Measurements from ENCODE around the gene PPP4R1.

DNA sequence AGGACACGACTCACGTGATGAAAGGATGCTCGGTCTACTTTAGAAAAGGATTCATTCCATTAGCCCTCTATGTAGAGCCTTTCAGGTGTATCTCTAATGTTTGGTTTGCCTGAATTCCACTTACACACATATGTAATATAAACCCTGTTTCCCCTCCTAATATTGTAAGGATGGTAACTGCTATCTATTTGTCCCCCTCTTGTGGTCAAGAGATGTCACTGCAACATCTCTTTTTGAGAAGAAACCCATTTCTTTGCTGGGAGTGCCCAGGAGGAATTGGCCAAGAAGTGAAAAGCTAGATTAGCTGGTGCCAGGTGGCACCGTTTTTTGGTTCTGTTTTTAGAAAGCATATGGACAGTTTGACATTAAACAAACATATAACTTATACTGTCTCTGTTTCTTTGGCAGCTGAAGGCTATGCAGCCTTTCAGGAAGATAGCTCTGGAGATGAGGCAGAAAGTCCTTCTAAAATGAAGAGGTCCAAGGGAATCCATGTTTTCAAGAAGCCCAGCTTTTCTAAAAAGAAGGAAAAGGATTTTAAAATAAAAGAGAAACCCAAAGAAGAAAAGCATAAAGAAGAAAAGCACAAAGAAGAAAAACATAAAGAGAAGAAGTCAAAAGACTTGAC is 97.8 kb downstream of the PPP4R1 start:
- TF ChIP-seq GATA2 (IDR thresholded peaks at IDR 0.05; ENCODE audit: low read depth, low read length), result no peak
- no peak for TF ChIP-seq GATA3 (IDR thresholded peaks at IDR 0.05; ENCODE audit: low read depth, low read length)

All from SH-SY5Y (cell line).